Diencephalon (tissue), 1 donor: ENCODE results near the gene HTATSF1. TPM values are rescaled to one million over a fixed set of nuclear protein-coding genes. Genes with fewer than 3 reads are reported as not detected.

Source experiments
- small RNA-seq: library from RNA; depleted of rRNA; stranded (forward); fragments of <200 nt; gene quantifications from one replicate; pipeline ENCODE3, GENCODE V24; 2014
- total RNA-seq: library from RNA; depleted of rRNA; stranded (reverse); fragments of >200 nt; gene quantifications from one replicate; pipeline ENCODE4 v1.2.3, GENCODE V29; 2014

HTATSF1 gene, protein sequence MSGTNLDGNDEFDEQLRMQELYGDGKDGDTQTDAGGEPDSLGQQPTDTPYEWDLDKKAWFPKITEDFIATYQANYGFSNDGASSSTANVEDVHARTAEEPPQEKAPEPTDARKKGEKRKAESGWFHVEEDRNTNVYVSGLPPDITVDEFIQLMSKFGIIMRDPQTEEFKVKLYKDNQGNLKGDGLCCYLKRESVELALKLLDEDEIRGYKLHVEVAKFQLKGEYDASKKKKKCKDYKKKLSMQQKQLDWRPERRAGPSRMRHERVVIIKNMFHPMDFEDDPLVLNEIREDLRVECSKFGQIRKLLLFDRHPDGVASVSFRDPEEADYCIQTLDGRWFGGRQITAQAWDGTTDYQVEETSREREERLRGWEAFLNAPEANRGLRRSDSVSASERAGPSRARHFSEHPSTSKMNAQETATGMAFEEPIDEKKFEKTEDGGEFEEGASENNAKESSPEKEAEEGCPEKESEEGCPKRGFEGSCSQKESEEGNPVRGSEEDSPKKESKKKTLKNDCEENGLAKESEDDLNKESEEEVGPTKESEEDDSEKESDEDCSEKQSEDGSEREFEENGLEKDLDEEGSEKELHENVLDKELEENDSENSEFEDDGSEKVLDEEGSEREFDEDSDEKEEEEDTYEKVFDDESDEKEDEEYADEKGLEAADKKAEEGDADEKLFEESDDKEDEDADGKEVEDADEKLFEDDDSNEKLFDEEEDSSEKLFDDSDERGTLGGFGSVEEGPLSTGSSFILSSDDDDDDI
- 81.7 TPM for total RNA-seq

GRCh38 chrX:136497556-136498052 is at the start of gene HTATSF1:
HTATSF1 (plus strand) TSS chrX:136497592; CDS start chrX:136497685, 93 bp downstream.

DNA sequence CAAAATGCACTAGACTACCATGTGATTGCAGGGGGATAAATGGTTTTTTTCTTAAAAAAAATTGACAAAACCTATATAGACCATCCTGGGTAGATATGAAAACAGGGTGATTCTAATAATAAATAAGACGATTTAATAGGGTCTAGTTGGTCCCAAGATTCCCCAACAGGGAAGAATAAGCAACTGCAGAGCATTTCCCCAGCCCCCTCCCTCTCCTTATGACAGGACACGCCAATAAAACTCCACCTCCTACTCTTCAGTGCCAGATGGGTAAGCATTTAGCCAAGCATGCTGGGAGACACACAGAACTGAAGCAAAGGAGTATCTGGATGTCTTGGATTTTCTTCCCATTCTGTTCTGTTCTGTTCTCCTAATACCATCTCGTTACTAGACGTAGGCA is 9.7 kb upstream of the HTATSF1 start, which contains the start of gene BRS3:
TSS of gene BRS3 (plus strand) at position 301 of the 400 bp plus-strand sequence. CDS start 168 bp downstream, outside the sequence.

DNA sequence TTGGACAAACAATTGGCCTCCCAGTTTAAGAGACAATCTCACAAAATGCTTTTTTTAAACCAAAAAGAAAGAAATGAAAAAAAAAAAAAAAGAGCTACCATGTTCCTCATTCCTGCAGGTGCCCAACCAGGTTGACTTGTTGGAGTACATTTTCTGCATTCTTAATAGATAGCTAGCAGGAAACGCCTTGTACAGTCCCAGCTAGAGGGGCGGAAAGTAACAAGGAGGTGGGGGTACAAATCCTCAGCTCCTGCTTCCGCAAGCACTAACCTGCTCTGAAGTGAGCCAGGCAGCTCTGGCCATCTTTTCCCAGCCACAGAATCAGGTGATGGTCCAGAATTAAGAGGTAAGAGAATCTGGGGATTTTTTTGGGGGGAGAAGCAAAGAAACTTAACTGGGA is 34.6 kb downstream of the HTATSF1 start, which contains the start of gene VGLL1:
TSS of gene VGLL1 (plus strand) at position 265 of the 400 bp plus-strand sequence. CDS start 3,806 bp downstream, outside the sequence.

Small RNAs within 50 kb of the gene (small RNA-seq; reads per million reads assigned to genes)
- gene MIR934, result not detected

Other genes starting within 250 kb of the HTATSF1 start
- gene MAP7D3, start 246.2 kb upstream of the HTATSF1 start, total RNA-seq, result 3.5 TPM
- gene ADGRG4, start 196.6 kb upstream of the HTATSF1 start, total RNA-seq, result not detected
- 2.5 TPM for gene BRS3, start 9.6 kb upstream of the HTATSF1 start, total RNA-seq
- not detected for gene VGLL1, start 34.6 kb downstream of the HTATSF1 start, total RNA-seq
- gene CD40LG, start 150.6 kb downstream of the HTATSF1 start, total RNA-seq, result not detected